NOMO-1 treated with DMSO at 0.1 percent for 48 hours (cell line): ENCODE measurements around the gene TUBB2B.
"Not testable (repeated sequence)": the region's sequence is repeated elsewhere in the genome, so short reads cannot be mapped to it uniquely, and the experiment has no call there.

Experiments
- DNase-seq: peaks from one replicate; lab custom pipeline; 2025; ENCODE audit not compliant: unreplicated experiment; lab: John Stamatoyannopoulos, UW

The TUBB2B gene

GRCh38 chr6:3212261-3212660, 15.2 kb downstream of the TUBB2B start:
- no peak for DNase-seq

GRCh38 chr6:3211681-3212080, 15.8 kb downstream of the TUBB2B start:
- no peak for DNase-seq

- DNase-seq, result no peak
Measured at GRCh38 chr6:3210024-3210610, 17.3 kb downstream of the TUBB2B start.

GRCh38 chr6:3209114-3210023, 18.1 kb downstream of the TUBB2B start:
- DNase-seq, result no peak

GRCh38 chr6:3208775-3209113, 18.7 kb downstream of the TUBB2B start:
- DNase-seq, result no peak

- DNase-seq, result no peak
Measured at GRCh38 chr6:3208098-3208774, 19.2 kb downstream of the TUBB2B start.

GRCh38 chr6:3206339-3207015, 21.0 kb downstream of the TUBB2B start:
- no peak for DNase-seq

- DNase-seq, result no peak
Measured at GRCh38 chr6:3205913-3206312, 21.5 kb downstream of the TUBB2B start.

GRCh38 chr6:3204921-3205320, 22.5 kb downstream of the TUBB2B start:
- no peak for DNase-seq

GRCh38 chr6:3202999-3203696, 24.3 kb downstream of the TUBB2B start:
- no peak for DNase-seq

GRCh38 chr6:3201388-3201787, 26.1 kb downstream of the TUBB2B start:
- no peak for DNase-seq

GRCh38 chr6:3200682-3201081, 26.8 kb downstream of the TUBB2B start:
- no peak for DNase-seq

- no peak for DNase-seq
Measured at GRCh38 chr6:3199382-3199781, 28.1 kb downstream of the TUBB2B start.

- DNase-seq, result not testable (repeated sequence)
Measured at GRCh38 chr6:3197734-3198133, 29.7 kb downstream of the TUBB2B start.

GRCh38 chr6:3196770-3197169, 30.7 kb downstream of the TUBB2B start:
- no peak for DNase-seq

- peak; percentile 9 for DNase-seq
Measured at GRCh38 chr6:3195695-3196497, 31.6 kb downstream of the TUBB2B start.

- no peak for DNase-seq
Measured at GRCh38 chr6:3195420-3195694, 32.1 kb downstream of the TUBB2B start.

- DNase-seq, result no peak
Measured at GRCh38 chr6:3194535-3195419, 32.7 kb downstream of the TUBB2B start.

- DNase-seq, result no peak
Measured at GRCh38 chr6:3193102-3193849, 34.2 kb downstream of the TUBB2B start.
